Measurements from ENCODE around the gene OR51V1. TPM values are rescaled to one million over a fixed set of nuclear protein-coding genes. Genes with fewer than 3 reads are reported as not detected.

Gene OR51V1
- total RNA-seq, 1 experiment from 2014 or later = not detected

DNA sequence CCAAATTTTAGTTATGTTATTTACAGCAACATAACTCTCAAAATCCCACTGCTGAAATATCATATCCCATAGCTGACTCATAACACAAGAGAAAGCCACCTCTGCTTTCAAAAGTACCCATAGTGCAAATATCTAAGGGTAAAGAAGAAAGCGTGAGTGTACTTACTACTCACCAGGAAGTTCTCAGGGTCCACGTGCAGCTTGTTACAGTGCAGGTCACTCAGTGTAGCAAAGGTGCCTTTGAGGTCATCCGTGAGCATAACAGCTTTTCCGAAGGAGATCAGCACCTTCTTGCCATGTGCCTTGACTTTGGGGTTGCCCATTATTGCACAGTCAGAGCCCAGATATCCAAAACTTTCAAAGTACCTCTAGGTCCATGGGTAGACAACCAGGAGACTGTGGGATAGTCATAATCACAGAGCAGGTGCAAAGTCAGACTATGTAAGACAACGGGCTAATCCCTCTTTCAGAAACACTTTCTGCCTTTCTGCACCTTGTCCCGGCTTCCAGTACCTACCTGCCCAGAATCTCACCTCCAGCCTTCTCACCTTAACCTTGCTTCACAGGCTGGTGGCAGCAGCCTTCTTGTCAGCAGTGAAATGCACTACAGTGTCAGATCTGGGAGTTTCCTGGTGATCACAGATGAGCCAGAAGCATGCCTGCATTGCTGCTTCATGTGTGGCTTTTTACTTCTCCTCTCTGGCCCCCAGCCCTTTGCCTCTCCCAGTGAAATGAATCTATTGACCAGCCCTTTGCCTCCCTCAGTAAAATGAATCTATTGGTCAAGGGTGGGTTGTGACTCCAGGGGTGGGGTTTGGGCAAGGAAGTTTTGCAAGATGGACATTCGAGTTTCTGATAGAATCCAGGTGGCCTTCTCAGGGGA, 42.7 kb upstream of the OR51V1 start:
- POLR2A ChIA-PET (ENCODE audit: unreplicated experiment) = no interaction called here
- Histone ChIP-seq H4K20me1 (ENCODE audit: insufficient read depth) (no peaks in the 10 kb centered on the region), H3K27ac (no peak overlapping the region), H2AFZ (no peak overlapping the region), H3K4me1 (replicated peaks; ENCODE audit: insufficient read depth) (no peaks in the 10 kb centered on the region), H3F3A (ENCODE audit: insufficient read depth, low read depth) (no peaks in the 10 kb centered on the region), H3K4me3 (no peak overlapping the region), H3K36me3 (ENCODE audit: low read depth) (no peaks in the 10 kb centered on the region), H3K9me3 (ENCODE audit: insufficient read depth, low read depth) (no peaks in the 10 kb centered on the region), H3K9me2 (ENCODE audit: insufficient read depth) (no peaks in the 10 kb centered on the region), H3K27me3 (ENCODE audit: insufficient read depth, low read depth) (no peaks in the 10 kb centered on the region), H3K4me2 (no peak overlapping the region), H3K79me2 (ENCODE audit: low read depth) (no peaks in the 10 kb centered on the region)
- CTCF ChIA-PET = no interaction called here
- BruUV-seq (replicated peaks) = no TSS peak
- no peak for TF ChIP-seq EZH2 (IDR thresholded peaks at IDR 0.05; ENCODE audit: low read depth)
- TF ChIP-seq, protein P1, sequence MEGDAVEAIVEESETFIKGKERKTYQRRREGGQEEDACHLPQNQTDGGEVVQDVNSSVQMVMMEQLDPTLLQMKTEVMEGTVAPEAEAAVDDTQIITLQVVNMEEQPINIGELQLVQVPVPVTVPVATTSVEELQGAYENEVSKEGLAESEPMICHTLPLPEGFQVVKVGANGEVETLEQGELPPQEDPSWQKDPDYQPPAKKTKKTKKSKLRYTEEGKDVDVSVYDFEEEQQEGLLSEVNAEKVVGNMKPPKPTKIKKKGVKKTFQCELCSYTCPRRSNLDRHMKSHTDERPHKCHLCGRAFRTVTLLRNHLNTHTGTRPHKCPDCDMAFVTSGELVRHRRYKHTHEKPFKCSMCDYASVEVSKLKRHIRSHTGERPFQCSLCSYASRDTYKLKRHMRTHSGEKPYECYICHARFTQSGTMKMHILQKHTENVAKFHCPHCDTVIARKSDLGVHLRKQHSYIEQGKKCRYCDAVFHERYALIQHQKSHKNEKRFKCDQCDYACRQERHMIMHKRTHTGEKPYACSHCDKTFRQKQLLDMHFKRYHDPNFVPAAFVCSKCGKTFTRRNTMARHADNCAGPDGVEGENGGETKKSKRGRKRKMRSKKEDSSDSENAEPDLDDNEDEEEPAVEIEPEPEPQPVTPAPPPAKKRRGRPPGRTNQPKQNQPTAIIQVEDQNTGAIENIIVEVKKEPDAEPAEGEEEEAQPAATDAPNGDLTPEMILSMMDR (conservative IDR thresholded peaks at IDR 0.05) = no peak
- intact Hi-C loops (cut with micrococcal nuclease; ENCODE audit: unreplicated experiment) = no loop called here
- DNase-seq = no peak

DNA sequence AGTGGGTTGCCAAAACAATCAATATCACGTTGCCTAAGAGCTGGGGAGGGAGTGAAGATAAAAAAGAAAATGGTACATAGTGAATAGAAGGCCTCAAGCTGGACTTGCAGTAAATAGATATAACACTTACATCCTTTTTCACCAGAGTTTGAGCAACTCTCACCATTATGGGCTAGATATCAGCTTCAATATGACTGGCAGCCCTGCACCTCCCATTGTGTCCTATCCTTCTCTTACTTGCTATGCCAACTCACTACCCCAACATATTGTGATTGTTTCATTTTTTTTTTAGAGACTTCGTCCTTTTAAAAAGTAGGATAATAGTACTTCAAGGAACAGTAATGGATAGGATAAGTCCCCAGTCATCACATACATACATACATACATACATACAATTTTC, 41.7 kb upstream of the OR51V1 start:
- no peak for TF ChIP-seq EZH2 (IDR thresholded peaks at IDR 0.05; ENCODE audit: low read depth)
- TF ChIP-seq, protein P1 (conservative IDR thresholded peaks at IDR 0.05) = no peak
- DNase-seq = no peak
- H2AFZ ChIP-seq = no peak overlapping the region
- H3K4me3 ChIP-seq = no peak overlapping the region
- H3K4me1 ChIP-seq (replicated peaks; ENCODE audit: insufficient read depth) = no peaks in the 10 kb centered on the region
- ChIA-PET POLR2A (ENCODE audit: unreplicated experiment) (no interaction called here), CTCF (no interaction called here)
- no peaks in the 10 kb centered on the region for H4K20me1 ChIP-seq (ENCODE audit: insufficient read depth)
- intact Hi-C loops (cut with micrococcal nuclease; ENCODE audit: unreplicated experiment) = no loop called here
- H3K27me3 ChIP-seq (ENCODE audit: insufficient read depth, low read depth) = no peaks in the 10 kb centered on the region
- H3K4me2 ChIP-seq = no peak overlapping the region
- H3K27ac ChIP-seq = no peak overlapping the region
- no peaks in the 10 kb centered on the region for H3K9me3 ChIP-seq (ENCODE audit: insufficient read depth, low read depth)
- H3K9me2 ChIP-seq (ENCODE audit: insufficient read depth) = no peaks in the 10 kb centered on the region
- no peaks in the 10 kb centered on the region for H3K36me3 ChIP-seq (ENCODE audit: low read depth)
- no peaks in the 10 kb centered on the region for H3K79me2 ChIP-seq (ENCODE audit: low read depth)
- BruUV-seq (replicated peaks) = no TSS peak
- no peaks in the 10 kb centered on the region for H3F3A ChIP-seq (ENCODE audit: insufficient read depth, low read depth)

DNA sequence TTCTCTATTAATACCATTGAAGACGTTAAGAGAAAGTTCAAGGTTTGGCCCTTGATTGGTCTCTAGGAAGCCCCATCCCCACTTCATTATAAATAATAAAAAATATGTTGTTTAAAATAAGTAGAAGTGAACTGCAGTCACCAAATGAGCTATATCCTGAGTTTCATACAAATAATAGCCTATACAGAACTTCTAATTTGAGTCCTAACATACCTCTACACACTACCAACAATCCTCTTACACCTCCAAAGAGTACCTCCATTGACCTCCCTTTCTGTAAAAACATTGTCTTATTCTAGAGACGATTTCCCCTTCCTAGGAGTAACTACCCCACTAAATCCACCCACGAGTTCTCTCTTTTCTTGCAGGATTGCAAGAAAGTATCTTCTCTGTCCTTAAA, 41.0 kb upstream of the OR51V1 start:
- no peaks in the 10 kb centered on the region for H3K79me2 ChIP-seq (ENCODE audit: low read depth)
- BruUV-seq (replicated peaks) = no TSS peak
- no peaks in the 10 kb centered on the region for H3K9me3 ChIP-seq (ENCODE audit: insufficient read depth, low read depth)
- ChIA-PET POLR2A (ENCODE audit: unreplicated experiment) (no interaction called here), CTCF (no interaction called here)
- H3F3A ChIP-seq (ENCODE audit: insufficient read depth, low read depth) = no peaks in the 10 kb centered on the region
- H3K27me3 ChIP-seq (ENCODE audit: insufficient read depth, low read depth) = no peaks in the 10 kb centered on the region
- no peak overlapping the region for H3K4me2 ChIP-seq
- H3K4me1 ChIP-seq (replicated peaks; ENCODE audit: insufficient read depth) = no peaks in the 10 kb centered on the region
- H4K20me1 ChIP-seq (ENCODE audit: insufficient read depth) = no peaks in the 10 kb centered on the region
- H3K27ac ChIP-seq = no peak overlapping the region
- H3K4me3 ChIP-seq = no peak overlapping the region
- H3K36me3 ChIP-seq (ENCODE audit: low read depth) = no peaks in the 10 kb centered on the region
- H2AFZ ChIP-seq = no peak overlapping the region
- no peak for DNase-seq
- no peak for TF ChIP-seq EZH2 (IDR thresholded peaks at IDR 0.05; ENCODE audit: low read depth)
- TF ChIP-seq, protein P1 (conservative IDR thresholded peaks at IDR 0.05) = no peak
- no peaks in the 10 kb centered on the region for H3K9me2 ChIP-seq (ENCODE audit: insufficient read depth)
- intact Hi-C loops (cut with micrococcal nuclease; ENCODE audit: unreplicated experiment) = no loop called here

Measured in PC-9 (cell line).